Measurements from ENCODE around the gene ZNF44. TPM values are rescaled to one million over a fixed set of nuclear protein-coding genes. Genes with fewer than 3 reads are reported as not detected.

The ZNF44 gene
- total RNA-seq, 1 experiment from 2014 or later: 8.0 TPM

DNA sequence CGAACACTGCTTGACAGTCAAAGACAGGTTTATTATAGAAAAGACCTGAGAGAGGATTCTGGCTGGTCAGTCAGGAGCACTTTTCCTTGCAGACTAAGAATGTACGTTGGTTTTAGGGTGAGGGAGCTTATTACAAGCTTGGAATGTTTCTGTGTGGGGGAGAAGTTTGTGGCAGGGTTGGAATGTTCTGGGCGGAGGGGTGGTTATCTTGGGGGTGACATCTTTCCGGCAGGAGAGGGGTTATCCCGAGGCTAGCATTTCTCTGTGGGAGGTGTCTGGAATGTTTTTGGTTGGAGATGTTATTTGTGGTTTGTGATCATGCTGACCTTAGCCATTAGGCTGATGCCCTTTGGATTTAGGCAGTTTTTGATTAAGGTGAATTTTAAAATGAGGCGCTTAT is 70.0 kb downstream of the ZNF44 start:
- Histone ChIP-seq H3K27me3 (replicated peaks; ENCODE audit: control insufficient read depth, insufficient read depth, low read length) (no peaks in the 10 kb centered on the region), H3K36me3 (ENCODE audit: control insufficient read depth, insufficient read depth, low read length) (no peaks in the 10 kb centered on the region), H3K4me3 (ENCODE audit: low read depth, low read length) (no peak overlapping the region), H3K4me1 (no peaks in the 10 kb centered on the region), H3K9me3 (no peaks in the 10 kb centered on the region; the same call in 1 of the 2 replicates)
- Mint-ChIP-seq H3K36me3 (ENCODE audit: insufficient read depth, unreplicated experiment) (no peaks in the 10 kb centered on the region), H3K27ac (ENCODE audit: unreplicated experiment) (no peak overlapping the region), H3K27me3 (ENCODE audit: insufficient read depth, unreplicated experiment) (no peaks in the 10 kb centered on the region), H3K9me3 (ENCODE audit: unreplicated experiment) (peaks cover 9% of the 10 kb centered on the region), H3K4me3 (ENCODE audit: unreplicated experiment) (no peak overlapping the region), H3K4me1 (ENCODE audit: low read depth, unreplicated experiment) (no peaks in the 10 kb centered on the region)
- ChIA-PET CTCF (no interaction called here), POLR2A (no interaction called here)
- intact Hi-C loops (cut with micrococcal nuclease; ENCODE audit: unreplicated experiment): no loop called here
- TF ChIP-seq, protein P1, sequence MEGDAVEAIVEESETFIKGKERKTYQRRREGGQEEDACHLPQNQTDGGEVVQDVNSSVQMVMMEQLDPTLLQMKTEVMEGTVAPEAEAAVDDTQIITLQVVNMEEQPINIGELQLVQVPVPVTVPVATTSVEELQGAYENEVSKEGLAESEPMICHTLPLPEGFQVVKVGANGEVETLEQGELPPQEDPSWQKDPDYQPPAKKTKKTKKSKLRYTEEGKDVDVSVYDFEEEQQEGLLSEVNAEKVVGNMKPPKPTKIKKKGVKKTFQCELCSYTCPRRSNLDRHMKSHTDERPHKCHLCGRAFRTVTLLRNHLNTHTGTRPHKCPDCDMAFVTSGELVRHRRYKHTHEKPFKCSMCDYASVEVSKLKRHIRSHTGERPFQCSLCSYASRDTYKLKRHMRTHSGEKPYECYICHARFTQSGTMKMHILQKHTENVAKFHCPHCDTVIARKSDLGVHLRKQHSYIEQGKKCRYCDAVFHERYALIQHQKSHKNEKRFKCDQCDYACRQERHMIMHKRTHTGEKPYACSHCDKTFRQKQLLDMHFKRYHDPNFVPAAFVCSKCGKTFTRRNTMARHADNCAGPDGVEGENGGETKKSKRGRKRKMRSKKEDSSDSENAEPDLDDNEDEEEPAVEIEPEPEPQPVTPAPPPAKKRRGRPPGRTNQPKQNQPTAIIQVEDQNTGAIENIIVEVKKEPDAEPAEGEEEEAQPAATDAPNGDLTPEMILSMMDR (IDR thresholded peaks at IDR 0.05; ENCODE audit: insufficient read depth in 1 of 2, low read depth in 1 of 2, low read length in 1 of 2, severe bottlenecking in 1 of 2, unreplicated experiment in 1 of 2): no peak
- no TSS peak for BruUV-seq (replicated peaks)
- DNase-seq: no peak

GRCh38 chr19:12222980-12223630 is 71.6 kb downstream of the ZNF44 start:
- no peaks in the 10 kb centered on the region for H3K27me3 ChIP-seq (replicated peaks; ENCODE audit: control insufficient read depth, insufficient read depth, low read length)
- intact Hi-C loops (cut with micrococcal nuclease; ENCODE audit: unreplicated experiment): no loop called here
- no peak for DNase-seq
- ChIA-PET POLR2A (interaction anchor here (0.5 kb wide), 1 partner anchor 318 kb away, joined by 3 read pairs; no protein-coding TSS in a partner anchor), CTCF (no interaction called here)
- TF ChIP-seq, protein P1 (IDR thresholded peaks at IDR 0.05; ENCODE audit: insufficient read depth in 1 of 2, low read depth in 1 of 2, low read length in 1 of 2, severe bottlenecking in 1 of 2, unreplicated experiment in 1 of 2): no peak
- Mint-ChIP-seq H3K36me3 (ENCODE audit: insufficient read depth, unreplicated experiment) (no peaks in the 10 kb centered on the region), H3K27me3 (ENCODE audit: insufficient read depth, unreplicated experiment) (no peaks in the 10 kb centered on the region), H3K27ac (ENCODE audit: unreplicated experiment) (no peak overlapping the region), H3K9me3 (ENCODE audit: unreplicated experiment) (no peaks in the 10 kb centered on the region), H3K4me3 (ENCODE audit: unreplicated experiment) (no peak overlapping the region), H3K4me1 (ENCODE audit: low read depth, unreplicated experiment) (no peaks in the 10 kb centered on the region)
- H3K4me3 ChIP-seq (ENCODE audit: low read depth, low read length): no peak overlapping the region
- H3K4me1 ChIP-seq: no peaks in the 10 kb centered on the region
- BruUV-seq (replicated peaks): no TSS peak
- H3K9me3 ChIP-seq: peaks cover 4% of the 10 kb centered on the region; the same call in 1 of the 2 replicates
- no peaks in the 10 kb centered on the region for H3K36me3 ChIP-seq (ENCODE audit: control insufficient read depth, insufficient read depth, low read length)

Other genes with a start within 250 kb of the ZNF44 start
- gene ZNF878, start 241.9 kb downstream of the ZNF44 start, total RNA-seq (2022): 0.32 and 0.60 TPM in 2 replicates
- 0.72 and 1.0 TPM in 2 replicates for gene ZNF844, start 230.2 kb downstream of the ZNF44 start, total RNA-seq (2022)
- 5.8 TPM in 2 replicates for gene ZNF20, start 154.5 kb downstream of the ZNF44 start, total RNA-seq (2022)
- not detected in 2 replicates for gene ZNF625, start 138.1 kb downstream of the ZNF44 start, total RNA-seq (2022)
- gene ZNF136, start 131.8 kb downstream of the ZNF44 start, total RNA-seq (2022): 3.6 and 5.6 TPM in 2 replicates
- gene ZNF563, start 38.8 kb upstream of the ZNF44 start, total RNA-seq (2022): 3.0 and 3.4 TPM in 2 replicates
- 1.9 and 3.1 TPM in 2 replicates for gene ZNF442, start 70.8 kb upstream of the ZNF44 start, total RNA-seq (2022)
- gene ZNF799, start 106.4 kb upstream of the ZNF44 start, total RNA-seq (2022): 7.4 and 8.0 TPM in 2 replicates
- 5.1 and 6.1 TPM in 2 replicates for gene ZNF443, start 146.1 kb upstream of the ZNF44 start, total RNA-seq (2022)
- gene ZNF709, start 189.9 kb upstream of the ZNF44 start, total RNA-seq (2022): 1.7 and 2.4 TPM in 2 replicates